IMR-90 (cell line): ENCODE data around the gene UNKL. TPM values are rescaled to one million over a fixed set of nuclear protein-coding genes. Genes with fewer than 3 reads are reported as not detected.

Source experiments
- ATAC-seq: fragments of 200-7000 bp; cut with Tn5 transposase; 2 replicates; pipeline ENCODE4 v1.9.1; 2020; ENCODE audit warnings: low read depth, mild to moderate bottlenecking, moderate library complexity
- BruUV-seq: library from RNA; stranded (reverse); fragments of 400-500 nt; replicated peaks from 2 replicates; lab custom pipeline; 2021; lab: Mats Ljungman, UMichigan
- CTCF ChIA-PET: fragments of 300-600 bp; formaldehyde crosslinking; extraction: SDS; loops from one replicate; lab custom pipeline; 2021; ENCODE audit warnings: antibody characterized with exemption; lab: Yijun Ruan, JAX
- POLR2A ChIA-PET: fragments of 300-600 bp; sonication (Branson Sonifier 250); formaldehyde crosslinking; loops from one replicate; lab custom pipeline; 2022; ENCODE audit warnings: antibody characterized with exemption; ENCODE audit not compliant: unreplicated experiment; lab: Charles Lee
- DNase-seq: peaks from one replicate; pipeline ENCODE4 v3.0.0; 2013
- H2AFZ ChIP-seq: replicated peaks from 2 replicates; pipeline ENCODE3; 2013; ENCODE audit warnings: low read length, mild to moderate bottlenecking; ENCODE audit not compliant: poor library complexity
- H2AK5ac ChIP-seq: 2 replicates; pipeline ENCODE4 v1.6.1; 2013; ENCODE audit warnings: low read depth, low read length, inconsistent platforms
- H2AK9ac ChIP-seq: replicated peaks from 2 replicates; pipeline ENCODE3; 2013; ENCODE audit warnings: mild to moderate bottlenecking, low read depth, low read length, moderate library complexity; ENCODE audit not compliant: poor library complexity
- H2BK120ac ChIP-seq: 2 replicates; pipeline ENCODE4 v1.6.1; 2013; ENCODE audit warnings: low read depth, low read length, inconsistent platforms
- H2BK15ac ChIP-seq: 3 replicates; pipeline ENCODE4 v1.6.1; 2013; ENCODE audit warnings: low read depth, low read length, inconsistent platforms
- H2BK20ac ChIP-seq: 2 replicates; pipeline ENCODE4 v1.6.1; 2013; ENCODE audit warnings: low read depth, mild to moderate bottlenecking, inconsistent platforms, low read length, moderate library complexity
- H2BK5ac ChIP-seq: 2 replicates; pipeline ENCODE4 v1.6.1; 2013; ENCODE audit warnings: mild to moderate bottlenecking, low read depth, low read length, inconsistent platforms; ENCODE audit not compliant: poor library complexity, severe bottlenecking
- H3K14ac ChIP-seq: replicated peaks from 2 replicates; pipeline ENCODE4 v1.6.1; 2013; ENCODE audit warnings: low read depth, low read length, inconsistent platforms
- H3K18ac ChIP-seq: 2 replicates; pipeline ENCODE4 v1.6.1; 2013; ENCODE audit warnings: low read depth, low read length, control low read depth
- H3K23ac ChIP-seq: 2 replicates; pipeline ENCODE4 v1.6.1; 2013; ENCODE audit warnings: low read depth, low read length, inconsistent platforms
- H3K27ac ChIP-seq: 2 replicates; pipeline ENCODE4 v1.5.1; 2013; ENCODE audit warnings: mild to moderate bottlenecking, control low read depth, low read length; ENCODE audit not compliant: insufficient read depth
- H3K27me3 ChIP-seq: 2 replicates; pipeline ENCODE4 v1.6.1; 2013; ENCODE audit warnings: low read length; ENCODE audit not compliant: control insufficient read depth, insufficient read depth
- H3K36me3 ChIP-seq: 2 replicates; pipeline ENCODE4 v1.6.1; 2013; ENCODE audit warnings: low read length, mixed read lengths; ENCODE audit not compliant: control insufficient read depth, insufficient read depth
- H3K4ac ChIP-seq: 2 replicates; pipeline ENCODE4 v1.6.1; 2013; ENCODE audit warnings: low read depth, low read length, inconsistent platforms
- H3K4me1 ChIP-seq: 2 replicates; pipeline ENCODE4 v1.6.1; 2013; ENCODE audit warnings: low read length, mixed read lengths; ENCODE audit not compliant: control insufficient read depth, insufficient read depth
- H3K4me2 ChIP-seq: 2 replicates; pipeline ENCODE4 v1.6.1; 2013; ENCODE audit warnings: low read depth, mild to moderate bottlenecking, control low read depth, low read length, moderate library complexity
- H3K4me3 ChIP-seq: 2 replicates; pipeline ENCODE4 v1.5.1; 2013; ENCODE audit warnings: low read depth, mild to moderate bottlenecking, control low read depth, low read length, moderate library complexity; ENCODE audit not compliant: insufficient read depth
- H3K56ac ChIP-seq: 2 replicates; pipeline ENCODE4 v1.6.1; 2013; ENCODE audit warnings: low read length, inconsistent platforms; ENCODE audit not compliant: insufficient read depth; ENCODE audit errors: extremely low read depth
- H3K79me1 ChIP-seq, 2 experiments: 2 replicates each; pipeline ENCODE4 v1.6.1; 2013; ENCODE audit warnings: low read length in 2 of 2, inconsistent platforms in 1 of 2, low read depth in 1 of 2
- H3K9ac ChIP-seq: 2 replicates; pipeline ENCODE4 v1.6.1; 2013; ENCODE audit warnings: low read depth, low read length, control low read depth
- H3K9me1 ChIP-seq: 2 replicates; pipeline ENCODE4 v1.6.1; 2013; ENCODE audit warnings: low read length, inconsistent platforms; ENCODE audit not compliant: insufficient read depth
- H3K9me3 ChIP-seq: 2 replicates; pipeline ENCODE4 v1.6.1; 2013; ENCODE audit warnings: low read length; ENCODE audit not compliant: control insufficient read depth, insufficient read depth
- H4K20me1 ChIP-seq: 2 replicates; pipeline ENCODE4 v1.6.1; 2013; ENCODE audit warnings: low read length, inconsistent platforms; ENCODE audit not compliant: insufficient read depth
- H4K5ac ChIP-seq: 2 replicates; pipeline ENCODE4 v1.6.1; 2013; ENCODE audit warnings: mild to moderate bottlenecking, low read depth, low read length, control low read depth
- H4K8ac ChIP-seq, 2 experiments: 2 replicates each; pipeline ENCODE4 v1.6.1; 2013; ENCODE audit warnings: low read depth in 2 of 2, low read length in 2 of 2, control low read depth in 1 of 2, inconsistent platforms in 1 of 2
- H4K91ac ChIP-seq: 2 replicates; pipeline ENCODE4 v1.6.1; 2013; ENCODE audit warnings: low read depth, low read length, inconsistent platforms; ENCODE audit not compliant: insufficient read depth
- BHLHE40 ChIP-seq: fragments of 150-350 bp; IDR thresholded peaks from 2 replicates; pipeline ENCODE4 v1.6.1; 2016; ENCODE audit warnings: mild to moderate bottlenecking, low read depth, low read length
- CEBPB ChIP-seq: IDR thresholded peaks from 2 replicates; pipeline ENCODE4 v1.6.1; 2012; ENCODE audit warnings: low read depth, low read length, improper control_type of control experiment
- CHD1 ChIP-seq: IDR thresholded peaks from 2 replicates; pipeline ENCODE4 v1.6.1; 2012; ENCODE audit warnings: low read depth, low read length, improper control_type of control experiment
- CTCF ChIP-seq: conservative IDR thresholded peaks from 2 replicates; pipeline ENCODE4 v1.5.1; 2012; ENCODE audit warnings: mild to moderate bottlenecking, low read depth, low read length, improper control_type of control experiment
- MAFK ChIP-seq: IDR thresholded peaks from 2 replicates; pipeline ENCODE4 v1.6.1; 2012; ENCODE audit warnings: low read depth, low read length, improper control_type of control experiment
- MAZ ChIP-seq: IDR thresholded peaks from 2 replicates; pipeline ENCODE4 v1.6.1; 2012; ENCODE audit warnings: low read depth, mild to moderate bottlenecking, low read length, improper control_type of control experiment, moderate library complexity, borderline replicate concordance
- MXI1 ChIP-seq: IDR thresholded peaks from 2 replicates; pipeline ENCODE4 v1.6.1; 2012; ENCODE audit warnings: low read depth, mild to moderate bottlenecking, low read length, moderate library complexity, borderline replicate concordance
- POLR2A ChIP-seq: IDR thresholded peaks from 2 replicates; pipeline ENCODE4 v1.6.1; 2012; ENCODE audit warnings: mild to moderate bottlenecking, low read depth, low read length
- RCOR1 ChIP-seq: IDR thresholded peaks from 2 replicates; pipeline ENCODE4 v1.6.1; 2012; ENCODE audit warnings: mild to moderate bottlenecking, low read length, improper control_type of control experiment; ENCODE audit not compliant: insufficient replicate concordance
- RFX5 ChIP-seq: IDR thresholded peaks from 2 replicates; pipeline ENCODE4 v1.8.0; 2012; ENCODE audit warnings: low read depth, mild to moderate bottlenecking, low read length, moderate library complexity
- SMC3 ChIP-seq: fragments of 150-350 bp; IDR thresholded peaks from 2 replicates; pipeline ENCODE4 v1.6.1; 2016; ENCODE audit warnings: low read depth, mild to moderate bottlenecking, antibody characterized with exemption, low read length, moderate library complexity
- WGBS, 2 experiments: methylation state at CpG; one replicate each; pipeline versions ENCODE4 v1.1.5 to v1.1.7; 2013; ENCODE audit warnings: missing lambda C conversion rate in 2 of 2; ENCODE audit not compliant: insufficient read length in 1 of 2; ENCODE audit errors: extremely low coverage in 2 of 2; 5-methylcytosine and 5-hydroxymethylcytosine counted together
- dilution Hi-C: fragments of 300-500 bp; cut with HindIII; formaldehyde crosslinking; loops from one replicate; pipeline ENCODE4 v1.14.3; 2018; ENCODE audit warnings: low sequenced_read_pairs; ENCODE audit not compliant: unreplicated experiment
- in situ Hi-C: fragments of 300-500 bp; cut with MboI; formaldehyde crosslinking; loops from 3 replicates; pipeline ENCODE4 v1.14.3; 2019; ENCODE audit warnings: low sequenced_read_pairs, inconsistent platforms, mixed read lengths
- intact Hi-C: fragments of 100-400 bp; cut with micrococcal nuclease; formaldehyde crosslinking; loops from 2 replicates; pipeline ENCODE4 v1.10.0; 2022
- polyA plus RNA-seq, 3 experiments: library from polyadenylated mRNA; depleted of rRNA; stranded (reverse); fragments of >200 nt; gene quantifications; 2 replicates each; pipeline ENCODE4 v1.2.3, GENCODE V29; 2012; ENCODE audit warnings: low replicate concordance in 1 of 3
- total RNA-seq: library from RNA; depleted of rRNA; stranded (reverse); fragments of >200 nt; gene quantifications from 2 replicates; pipeline ENCODE4 v1.2.3, GENCODE V29; 2012
- TF ChIP-seq, protein P1 (sequence below): fragments of 150-350 bp; IDR thresholded peaks from 2 replicates; pipeline ENCODE4 v1.6.1; 2016; ENCODE audit warnings: low read depth, mild to moderate bottlenecking, low read length, moderate library complexity, borderline replicate concordance

Gene UNKL
- total and polyA plus RNA-seq, 2 of the 4 experiments (the other 2 are of a cell fraction): 4.1 to 13.3 TPM

DNA sequence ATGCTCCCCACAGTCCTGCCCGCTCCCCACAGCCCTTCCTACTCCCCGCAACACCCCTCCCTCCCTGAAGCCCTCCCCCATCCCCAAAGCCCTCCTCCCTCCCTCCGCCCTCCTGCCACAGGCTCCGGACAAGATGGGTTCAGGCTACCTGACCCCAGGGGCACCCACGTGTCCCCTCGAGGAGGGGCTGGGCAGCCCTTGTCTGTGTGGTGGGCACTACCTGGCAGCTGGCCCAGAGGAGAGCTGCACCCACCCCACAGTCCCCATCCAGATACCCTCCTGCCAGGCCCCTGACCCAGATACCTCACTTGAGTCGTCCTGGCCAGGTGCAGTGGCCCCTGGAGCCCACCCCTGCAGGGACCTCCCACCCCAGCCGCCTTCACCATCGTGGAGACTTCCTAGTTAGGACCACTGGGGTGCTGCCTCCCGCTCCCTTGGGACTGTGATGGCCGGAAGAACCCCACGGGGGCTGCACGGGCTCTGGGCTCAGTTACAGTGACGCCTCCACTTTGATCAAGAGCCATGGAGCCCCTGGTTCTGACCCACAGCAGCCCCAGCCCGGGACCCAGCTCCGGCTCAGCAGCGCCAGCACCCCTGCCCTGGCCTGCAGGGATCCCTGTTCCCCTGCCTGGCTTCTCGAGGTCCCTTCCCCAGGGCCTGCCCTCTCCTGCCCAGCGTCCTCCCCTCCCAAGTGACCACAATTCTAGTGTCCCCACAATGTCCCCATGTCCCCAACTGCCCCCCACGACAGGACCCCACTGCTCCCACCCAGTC lies 17.2 kb upstream of the UNKL start:
- H2BK120ac ChIP-seq: no peak overlapping the region
- ATAC-seq (no peak), DNase-seq (no peak)
- H3K4me1 ChIP-seq: no peaks in the 10 kb centered on the region
- no peak overlapping the region for H3K56ac ChIP-seq
- no peak overlapping the region for H2AK9ac ChIP-seq
- H3K9me3 ChIP-seq: no peaks in the 10 kb centered on the region
- ChIA-PET POLR2A (no interaction called here), CTCF (no interaction called here)
- no peak overlapping the region for H3K18ac ChIP-seq
- intact Hi-C loops (no loop called here), dilution Hi-C loops (no loop called here), in situ Hi-C loops (no loop called here)
- no peak overlapping the region for H2AK5ac ChIP-seq
- no peak overlapping the region for H2BK15ac ChIP-seq
- no peak overlapping the region for H3K9ac ChIP-seq
- no peaks in the 10 kb centered on the region for H4K20me1 ChIP-seq
- no peak overlapping the region for H3K23ac ChIP-seq
- no peak overlapping the region for H4K5ac ChIP-seq
- BruUV-seq: no TSS peak
- H3K27ac ChIP-seq: no peak overlapping the region
- no peak overlapping the region for H3K4me2 ChIP-seq
- peaks cover 10% of the 10 kb centered on the region; the same call in 1 of the 2 replicates for H3K27me3 ChIP-seq
- H3K9me1 ChIP-seq: no peaks in the 10 kb centered on the region
- H3K79me1 ChIP-seq: no peaks in the 10 kb centered on the region
- 67% methylated on average over 9 of the region's 20 CpGs; no CpG with 5 or more reads in 1 of the 2 experiments for WGBS, 2 experiments
- no peak overlapping the region for H4K91ac ChIP-seq
- no peak overlapping the region for H2AFZ ChIP-seq
- TF ChIP-seq RFX5 (no peak), POLR2A (no peak), CTCF (no peak), MXI1 (no peak), CEBPB (no peak), CHD1 (no peak), RCOR1 (no peak), SMC3 (no peak), MAZ (no peak), MAFK (no peak), BHLHE40 (no peak)
- TF ChIP-seq, protein P1, sequence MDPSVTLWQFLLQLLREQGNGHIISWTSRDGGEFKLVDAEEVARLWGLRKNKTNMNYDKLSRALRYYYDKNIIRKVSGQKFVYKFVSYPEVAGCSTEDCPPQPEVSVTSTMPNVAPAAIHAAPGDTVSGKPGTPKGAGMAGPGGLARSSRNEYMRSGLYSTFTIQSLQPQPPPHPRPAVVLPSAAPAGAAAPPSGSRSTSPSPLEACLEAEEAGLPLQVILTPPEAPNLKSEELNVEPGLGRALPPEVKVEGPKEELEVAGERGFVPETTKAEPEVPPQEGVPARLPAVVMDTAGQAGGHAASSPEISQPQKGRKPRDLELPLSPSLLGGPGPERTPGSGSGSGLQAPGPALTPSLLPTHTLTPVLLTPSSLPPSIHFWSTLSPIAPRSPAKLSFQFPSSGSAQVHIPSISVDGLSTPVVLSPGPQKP: no peak
- no peak overlapping the region for H3K4ac ChIP-seq
- no peak overlapping the region for H2BK20ac ChIP-seq
- H2BK5ac ChIP-seq: no peak overlapping the region
- H3K36me3 ChIP-seq: no peaks in the 10 kb centered on the region
- H3K14ac ChIP-seq: no peak overlapping the region
- H3K4me3 ChIP-seq: no peak overlapping the region
- H4K8ac ChIP-seq: no peak overlapping the region
